Measurements from ENCODE around the gene WDR7.
A peak's percentile ranks its signal among the peaks of the same experiment; 100 is the strongest.

The WDR7 gene

GRCh38 chr18:56953428-56954198 lies 302.5 kb downstream of the WDR7 start:
- TF ChIP-seq TAF1 (IDR thresholded peaks at IDR 0.05; ENCODE audit: low read depth) (no peak), EGR1 (IDR thresholded peaks at IDR 0.05) (no peak), REST (IDR thresholded peaks at IDR 0.05; ENCODE audit: low read depth) (no peak), CEBPB (IDR thresholded peaks at IDR 0.05) (no peak), USF1 (IDR thresholded peaks at IDR 0.05) (no peak), EP300 (IDR thresholded peaks at IDR 0.05; ENCODE audit: borderline replicate concordance) (no peak), ZBTB7A (IDR thresholded peaks at IDR 0.05; ENCODE audit: low read depth) (no peak), RAD21 (IDR thresholded peaks at IDR 0.05; ENCODE audit: low read depth) (no peak), YY1 (IDR thresholded peaks at IDR 0.05; ENCODE audit: low read depth) (no peak), TEAD4 (IDR thresholded peaks at IDR 0.05) (no peak), NFIC (IDR thresholded peaks at IDR 0.05) (no peak), CREB1 (IDR thresholded peaks at IDR 0.05; ENCODE audit: low read depth) (no peak)

GRCh38 chr18:56955490-56955889 lies 304.3 kb downstream of the WDR7 start:
- TF ChIP-seq USF1 (IDR thresholded peaks at IDR 0.05), result no peak
- TF ChIP-seq NFIC (IDR thresholded peaks at IDR 0.05), result no peak
- TF ChIP-seq RAD21 (IDR thresholded peaks at IDR 0.05; ENCODE audit: low read depth), result no peak
- no peak for TF ChIP-seq ZBTB7A (IDR thresholded peaks at IDR 0.05; ENCODE audit: low read depth)
- TF ChIP-seq CREB1 (IDR thresholded peaks at IDR 0.05; ENCODE audit: low read depth), result no peak
- no peak for TF ChIP-seq CEBPB (IDR thresholded peaks at IDR 0.05)
- no peak for TF ChIP-seq EP300 (IDR thresholded peaks at IDR 0.05; ENCODE audit: borderline replicate concordance)
- no peak for TF ChIP-seq TAF1 (IDR thresholded peaks at IDR 0.05; ENCODE audit: low read depth)

- no peak for TF ChIP-seq TEAD4 (IDR thresholded peaks at IDR 0.05)
Measured at GRCh38 chr18:56959120-56959519, 308.0 kb downstream of the WDR7 start.

GRCh38 chr18:56962322-56962721 lies 311.2 kb downstream of the WDR7 start:
- TF ChIP-seq RAD21 (IDR thresholded peaks at IDR 0.05; ENCODE audit: low read depth) (no peak; the same call in 1 of the 2 replicates), TAF1 (IDR thresholded peaks at IDR 0.05; ENCODE audit: low read depth) (no peak), NFIC (IDR thresholded peaks at IDR 0.05) (peak; percentile 74), FOXM1 (IDR thresholded peaks at IDR 0.05; ENCODE audit: borderline replicate concordance, low read depth) (peak; percentile 85; the same call in 1 of the 2 replicates), EP300 (IDR thresholded peaks at IDR 0.05; ENCODE audit: borderline replicate concordance) (peak; percentile 92), YY1 (IDR thresholded peaks at IDR 0.05; ENCODE audit: low read depth) (no peak), CEBPB (IDR thresholded peaks at IDR 0.05) (0 out of 2 replicates have a peak, but pooled peaks have one; percentile 3), TCF12 (IDR thresholded peaks at IDR 0.05; ENCODE audit: low read depth) (peak; percentile 91), CREB1 (IDR thresholded peaks at IDR 0.05; ENCODE audit: low read depth) (no peak), TEAD4 (IDR thresholded peaks at IDR 0.05) (peak; percentile 86), REST (IDR thresholded peaks at IDR 0.05; ENCODE audit: low read depth) (no peak), MAX (IDR thresholded peaks at IDR 0.05) (peak; percentile 37; the same call in 1 of the 2 replicates), ZBTB7A (IDR thresholded peaks at IDR 0.05; ENCODE audit: low read depth) (no peak), EGR1 (IDR thresholded peaks at IDR 0.05) (no peak), USF1 (IDR thresholded peaks at IDR 0.05) (peak; percentile 35)

- TF ChIP-seq EGR1 (IDR thresholded peaks at IDR 0.05), result no peak
Measured at GRCh38 chr18:56967035-56967434, 315.9 kb downstream of the WDR7 start.

- TF ChIP-seq RAD21 (IDR thresholded peaks at IDR 0.05; ENCODE audit: low read depth) (no peak), NFIC (IDR thresholded peaks at IDR 0.05) (no peak), EGR1 (IDR thresholded peaks at IDR 0.05) (no peak), EP300 (IDR thresholded peaks at IDR 0.05; ENCODE audit: borderline replicate concordance) (no peak), ZBTB7A (IDR thresholded peaks at IDR 0.05; ENCODE audit: low read depth) (no peak)
Measured at GRCh38 chr18:56973487-56973886, 322.3 kb downstream of the WDR7 start.
